ENCODE data around the gene FAM135A. TPM values are rescaled to one million over a fixed set of nuclear protein-coding genes. Genes with fewer than 3 reads are reported as not detected.

FAM135A gene
- total RNA-seq, 1 experiment from 2014 or later: 16.0 TPM

DNA sequence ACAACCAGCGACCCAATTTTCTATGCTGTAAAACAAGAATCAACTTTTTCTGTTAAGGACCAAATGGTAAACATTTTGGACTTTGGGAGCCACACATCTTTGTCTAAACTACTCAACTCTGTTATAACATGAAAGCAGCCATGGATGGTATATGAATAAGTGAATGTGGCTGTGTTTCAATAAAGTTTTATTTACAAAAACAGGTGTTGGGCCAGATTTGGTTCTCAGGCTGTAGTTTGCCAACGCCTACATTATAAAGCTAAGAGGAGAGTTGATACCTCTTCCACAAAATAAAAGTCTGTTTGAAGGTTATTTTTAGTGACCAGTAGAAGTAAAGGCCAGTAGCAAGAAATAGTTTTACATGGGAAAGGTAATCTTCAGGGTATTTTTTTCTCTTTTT, 93.0 kb downstream of the FAM135A start:
- H3K4me2 ChIP-seq: no peak overlapping the region
- H3K4me3 ChIP-seq: no peak overlapping the region
- H4K20me1 ChIP-seq (ENCODE audit: insufficient read depth): no peaks in the 10 kb centered on the region
- no peak overlapping the region for H2AFZ ChIP-seq
- no peak overlapping the region for H3K27ac ChIP-seq
- H3K4me1 ChIP-seq (replicated peaks; ENCODE audit: insufficient read depth): no peaks in the 10 kb centered on the region
- POLR2A ChIA-PET (ENCODE audit: unreplicated experiment): no interaction called here
- no peaks in the 10 kb centered on the region for H3F3A ChIP-seq (ENCODE audit: insufficient read depth, low read depth)
- DNase-seq: no peak
- H3K27me3 ChIP-seq (ENCODE audit: insufficient read depth, low read depth): no peaks in the 10 kb centered on the region
- BruUV-seq (replicated peaks): no TSS peak
- H3K9me2 ChIP-seq (ENCODE audit: insufficient read depth): no peaks in the 10 kb centered on the region
- no peaks in the 10 kb centered on the region for H3K79me2 ChIP-seq (ENCODE audit: low read depth)
- peaks cover 8% of the 10 kb centered on the region for H3K36me3 ChIP-seq (ENCODE audit: low read depth)
- intact Hi-C loops (cut with micrococcal nuclease; ENCODE audit: unreplicated experiment): no loop called here
- peaks cover 10% of the 10 kb centered on the region; the same call in 1 of the 2 replicates for H3K9me3 ChIP-seq (ENCODE audit: insufficient read depth, low read depth)
- CTCF ChIA-PET: no interaction called here
- TF ChIP-seq EZH2 (IDR thresholded peaks at IDR 0.05; ENCODE audit: low read depth): no peak
- TF ChIP-seq, protein P1, sequence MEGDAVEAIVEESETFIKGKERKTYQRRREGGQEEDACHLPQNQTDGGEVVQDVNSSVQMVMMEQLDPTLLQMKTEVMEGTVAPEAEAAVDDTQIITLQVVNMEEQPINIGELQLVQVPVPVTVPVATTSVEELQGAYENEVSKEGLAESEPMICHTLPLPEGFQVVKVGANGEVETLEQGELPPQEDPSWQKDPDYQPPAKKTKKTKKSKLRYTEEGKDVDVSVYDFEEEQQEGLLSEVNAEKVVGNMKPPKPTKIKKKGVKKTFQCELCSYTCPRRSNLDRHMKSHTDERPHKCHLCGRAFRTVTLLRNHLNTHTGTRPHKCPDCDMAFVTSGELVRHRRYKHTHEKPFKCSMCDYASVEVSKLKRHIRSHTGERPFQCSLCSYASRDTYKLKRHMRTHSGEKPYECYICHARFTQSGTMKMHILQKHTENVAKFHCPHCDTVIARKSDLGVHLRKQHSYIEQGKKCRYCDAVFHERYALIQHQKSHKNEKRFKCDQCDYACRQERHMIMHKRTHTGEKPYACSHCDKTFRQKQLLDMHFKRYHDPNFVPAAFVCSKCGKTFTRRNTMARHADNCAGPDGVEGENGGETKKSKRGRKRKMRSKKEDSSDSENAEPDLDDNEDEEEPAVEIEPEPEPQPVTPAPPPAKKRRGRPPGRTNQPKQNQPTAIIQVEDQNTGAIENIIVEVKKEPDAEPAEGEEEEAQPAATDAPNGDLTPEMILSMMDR (conservative IDR thresholded peaks at IDR 0.05): no peak

DNA sequence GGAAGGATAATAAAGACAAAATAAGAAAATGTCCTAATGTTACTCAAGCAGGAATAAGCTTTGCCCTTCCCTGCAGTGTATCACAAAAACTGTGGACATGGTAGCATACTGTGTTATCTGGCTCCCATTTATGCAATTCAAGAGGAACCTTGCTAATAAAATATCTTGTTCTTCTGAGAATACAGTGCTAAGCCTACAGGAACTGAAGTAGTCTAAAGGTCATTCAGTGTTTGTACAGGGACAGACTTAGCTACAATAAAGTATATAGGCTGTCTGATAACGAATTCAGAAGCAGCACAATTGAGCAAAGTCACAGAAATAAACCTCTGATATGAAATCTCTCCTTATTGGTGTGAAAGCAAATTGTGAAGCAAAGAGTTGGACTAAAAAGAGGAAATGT, 93.9 kb downstream of the FAM135A start:
- intact Hi-C loops (cut with micrococcal nuclease; ENCODE audit: unreplicated experiment): no loop called here
- Histone ChIP-seq H3K4me3 (no peak overlapping the region), H3K4me2 (no peak overlapping the region), H3K9me3 (ENCODE audit: insufficient read depth, low read depth) (peaks cover 10% of the 10 kb centered on the region; the same call in 1 of the 2 replicates), H3K27me3 (ENCODE audit: insufficient read depth, low read depth) (no peaks in the 10 kb centered on the region), H3K79me2 (ENCODE audit: low read depth) (no peaks in the 10 kb centered on the region), H3K27ac (no peak overlapping the region), H4K20me1 (ENCODE audit: insufficient read depth) (no peaks in the 10 kb centered on the region), H3F3A (ENCODE audit: insufficient read depth, low read depth) (no peaks in the 10 kb centered on the region), H3K36me3 (ENCODE audit: low read depth) (peaks cover 8% of the 10 kb centered on the region), H2AFZ (no peak overlapping the region), H3K4me1 (replicated peaks; ENCODE audit: insufficient read depth) (no peaks in the 10 kb centered on the region), H3K9me2 (ENCODE audit: insufficient read depth) (no peaks in the 10 kb centered on the region)
- TF ChIP-seq, protein P1 (conservative IDR thresholded peaks at IDR 0.05): no peak
- TF ChIP-seq EZH2 (IDR thresholded peaks at IDR 0.05; ENCODE audit: low read depth): no peak
- POLR2A ChIA-PET (ENCODE audit: unreplicated experiment): no interaction called here
- CTCF ChIA-PET: no interaction called here
- BruUV-seq (replicated peaks): no TSS peak
- DNase-seq: no peak

DNA sequence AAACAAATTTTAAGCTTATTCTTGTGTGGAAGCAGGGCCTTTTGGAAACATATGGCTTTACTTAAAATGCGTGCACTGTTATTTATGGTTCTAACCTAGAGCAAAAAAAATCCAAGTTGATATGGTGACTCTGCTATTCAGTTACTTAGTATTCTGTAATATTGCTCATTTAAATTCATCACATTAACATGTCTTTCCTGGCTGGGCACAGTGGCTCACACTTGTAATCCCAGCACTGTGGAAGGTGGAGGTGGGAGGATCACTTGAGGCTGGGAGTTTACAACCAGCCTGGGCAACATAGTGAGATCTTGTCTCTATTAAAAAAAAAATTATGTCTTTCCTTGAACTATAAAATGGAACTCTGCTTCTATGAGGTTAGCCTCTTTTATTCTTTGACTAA, 95.6 kb downstream of the FAM135A start:
- Histone ChIP-seq H3K4me3 (no peak overlapping the region), H4K20me1 (ENCODE audit: insufficient read depth) (no peaks in the 10 kb centered on the region), H3K36me3 (ENCODE audit: low read depth) (peaks cover 1% of the 10 kb centered on the region; the same call in 1 of the 2 replicates), H2AFZ (no peak overlapping the region), H3K9me3 (ENCODE audit: insufficient read depth, low read depth) (peaks cover 4% of the 10 kb centered on the region; the same call in 1 of the 2 replicates), H3K4me1 (replicated peaks; ENCODE audit: insufficient read depth) (no peaks in the 10 kb centered on the region), H3K9me2 (ENCODE audit: insufficient read depth) (no peaks in the 10 kb centered on the region), H3F3A (ENCODE audit: insufficient read depth, low read depth) (no peaks in the 10 kb centered on the region), H3K4me2 (no peak overlapping the region), H3K27ac (no peak overlapping the region), H3K79me2 (ENCODE audit: low read depth) (no peaks in the 10 kb centered on the region), H3K27me3 (ENCODE audit: insufficient read depth, low read depth) (no peaks in the 10 kb centered on the region)
- POLR2A ChIA-PET (ENCODE audit: unreplicated experiment): no interaction called here
- no peak for DNase-seq
- CTCF ChIA-PET: no interaction called here
- intact Hi-C loops (cut with micrococcal nuclease; ENCODE audit: unreplicated experiment): no loop called here
- no TSS peak for BruUV-seq (replicated peaks)
- no peak for TF ChIP-seq EZH2 (IDR thresholded peaks at IDR 0.05; ENCODE audit: low read depth)
- TF ChIP-seq, protein P1 (conservative IDR thresholded peaks at IDR 0.05): no peak

All from PC-9 (cell line).